ENCODE measurements around the gene PLCB1. TPM values are rescaled to one million over a fixed set of nuclear protein-coding genes. Genes with fewer than 3 reads are reported as not detected.

Gene PLCB1
- polyA plus RNA-seq, 1 donor (not counting 4 experiments of a cell fraction or from before 2014, with no cell fraction given): 0.37 TPM

DNA sequence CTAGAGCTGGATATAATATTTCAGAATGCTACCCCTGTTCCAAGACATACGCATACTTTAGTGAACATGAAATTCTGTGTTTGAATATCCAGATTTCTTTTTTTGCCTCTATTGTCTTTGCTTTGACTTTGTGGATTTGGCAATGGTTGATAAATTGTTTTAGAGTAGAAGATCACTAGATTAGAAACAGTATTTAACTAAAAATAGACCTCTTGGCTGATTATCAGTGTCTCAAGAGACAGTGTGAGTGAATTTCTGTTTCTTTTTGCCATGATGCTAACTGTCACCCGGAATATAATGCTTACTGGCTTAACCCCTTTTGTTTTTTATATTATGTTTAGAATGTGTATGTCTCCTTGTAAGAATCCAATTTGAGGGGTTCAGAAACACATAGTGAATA, 102.5 kb downstream of the PLCB1 start:
- Histone ChIP-seq H3K9ac (ENCODE audit: control insufficient read depth, extremely low read depth, insufficient read depth, low read length) (no peak overlapping the region), H3K27me3 (ENCODE audit: control insufficient read depth, extremely low read depth, insufficient read depth, low read length) (no peaks in the 10 kb centered on the region), H3K4me3 (ENCODE audit: control insufficient read depth in 2 of 3, extremely low read depth in 1 of 3, insufficient read depth in 2 of 3, low read depth in 1 of 3, low read length in 3 of 3) (no peak overlapping the region), H3K79me2 (ENCODE audit: control insufficient read depth, insufficient read depth, low read length) (no peaks in the 10 kb centered on the region), H3K9me1 (ENCODE audit: control insufficient read depth, extremely low read depth, insufficient read depth, low read length) (no peaks in the 10 kb centered on the region), H3K27ac (ENCODE audit: control insufficient read depth, insufficient read depth, low read length) (no peak overlapping the region), H3K4me2 (ENCODE audit: control insufficient read depth, extremely low read depth, insufficient read depth, low read depth, low read length) (no peak overlapping the region), H3K36me3 (ENCODE audit: control insufficient read depth in 2 of 2, extremely low read depth in 1 of 2, insufficient read depth in 2 of 2, low read length in 2 of 2) (no peaks in the 10 kb centered on the region), H3K4me1 (ENCODE audit: control insufficient read depth, extremely low read depth, insufficient read depth, low read length) (no peaks in the 10 kb centered on the region), H3K9me3 (ENCODE audit: control insufficient read depth, low read depth, low read length) (no peaks in the 10 kb centered on the region), H4K20me1 (ENCODE audit: control insufficient read depth, extremely low read depth, insufficient read depth, low read length) (no peaks in the 10 kb centered on the region), H2AFZ (ENCODE audit: control insufficient read depth, low read length) (no peak overlapping the region)
- TF ChIP-seq, protein P1, sequence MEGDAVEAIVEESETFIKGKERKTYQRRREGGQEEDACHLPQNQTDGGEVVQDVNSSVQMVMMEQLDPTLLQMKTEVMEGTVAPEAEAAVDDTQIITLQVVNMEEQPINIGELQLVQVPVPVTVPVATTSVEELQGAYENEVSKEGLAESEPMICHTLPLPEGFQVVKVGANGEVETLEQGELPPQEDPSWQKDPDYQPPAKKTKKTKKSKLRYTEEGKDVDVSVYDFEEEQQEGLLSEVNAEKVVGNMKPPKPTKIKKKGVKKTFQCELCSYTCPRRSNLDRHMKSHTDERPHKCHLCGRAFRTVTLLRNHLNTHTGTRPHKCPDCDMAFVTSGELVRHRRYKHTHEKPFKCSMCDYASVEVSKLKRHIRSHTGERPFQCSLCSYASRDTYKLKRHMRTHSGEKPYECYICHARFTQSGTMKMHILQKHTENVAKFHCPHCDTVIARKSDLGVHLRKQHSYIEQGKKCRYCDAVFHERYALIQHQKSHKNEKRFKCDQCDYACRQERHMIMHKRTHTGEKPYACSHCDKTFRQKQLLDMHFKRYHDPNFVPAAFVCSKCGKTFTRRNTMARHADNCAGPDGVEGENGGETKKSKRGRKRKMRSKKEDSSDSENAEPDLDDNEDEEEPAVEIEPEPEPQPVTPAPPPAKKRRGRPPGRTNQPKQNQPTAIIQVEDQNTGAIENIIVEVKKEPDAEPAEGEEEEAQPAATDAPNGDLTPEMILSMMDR (optimal IDR thresholded peaks at IDR 0.05 in 1 of 3, IDR thresholded peaks at IDR 0.05 in 1 of 3, conservative IDR thresholded peaks at IDR 0.05 in 1 of 3; ENCODE audit: extremely low read depth in 1 of 3, insufficient read depth in 2 of 3, low read length in 3 of 3): no peak
- no peak for TF ChIP-seq EZH2 (IDR thresholded peaks at IDR 0.05; ENCODE audit: low read length)
- no peak for DNase-seq (ENCODE audit: low read depth, low spot score)
- no peak for FAIRE-seq
- dilution Hi-C loops (cut with MboI; ENCODE audit: extremely low pct_ligation_motif_present, low sequenced_read_pairs): no loop called here

DNA sequence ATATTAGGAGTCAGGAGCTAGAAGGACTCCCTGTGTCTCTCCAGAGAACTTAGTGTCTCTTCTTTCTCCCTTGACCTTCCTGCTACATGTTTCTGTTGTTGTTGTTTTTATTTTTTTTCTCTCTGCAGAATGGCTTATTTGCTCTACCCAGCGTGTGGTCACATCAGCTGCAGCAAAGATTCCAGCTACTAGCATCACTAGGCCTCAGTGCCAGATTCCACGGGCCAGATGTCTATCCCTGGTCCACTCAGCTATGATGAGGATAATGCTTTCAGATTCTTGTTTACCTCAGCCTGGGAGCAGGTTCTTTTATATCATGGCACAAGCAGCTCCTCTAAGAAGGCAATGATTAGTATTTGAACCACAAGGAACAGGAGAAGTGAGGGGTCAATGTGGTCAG, 110.0 kb downstream of the PLCB1 start:
- Histone ChIP-seq H2AFZ (ENCODE audit: control insufficient read depth, low read length) (no peak overlapping the region), H3K9me1 (ENCODE audit: control insufficient read depth, extremely low read depth, insufficient read depth, low read length) (no peaks in the 10 kb centered on the region), H3K9ac (ENCODE audit: control insufficient read depth, extremely low read depth, insufficient read depth, low read length) (no peak overlapping the region), H3K36me3 (ENCODE audit: control insufficient read depth in 2 of 2, extremely low read depth in 1 of 2, insufficient read depth in 2 of 2, low read length in 2 of 2) (no peaks in the 10 kb centered on the region), H3K4me1 (ENCODE audit: control insufficient read depth, extremely low read depth, insufficient read depth, low read length) (no peaks in the 10 kb centered on the region), H3K27me3 (ENCODE audit: control insufficient read depth, extremely low read depth, insufficient read depth, low read length) (no peaks in the 10 kb centered on the region), H3K4me2 (ENCODE audit: control insufficient read depth, extremely low read depth, insufficient read depth, low read depth, low read length) (no peak overlapping the region), H3K79me2 (ENCODE audit: control insufficient read depth, insufficient read depth, low read length) (no peaks in the 10 kb centered on the region), H3K9me3 (ENCODE audit: control insufficient read depth, low read depth, low read length) (no peaks in the 10 kb centered on the region), H3K27ac (ENCODE audit: control insufficient read depth, insufficient read depth, low read length) (no peak overlapping the region), H3K4me3 (ENCODE audit: control insufficient read depth in 2 of 3, extremely low read depth in 1 of 3, insufficient read depth in 2 of 3, low read depth in 1 of 3, low read length in 3 of 3) (no peak overlapping the region), H4K20me1 (ENCODE audit: control insufficient read depth, extremely low read depth, insufficient read depth, low read length) (no peaks in the 10 kb centered on the region)
- dilution Hi-C loops (cut with MboI; ENCODE audit: extremely low pct_ligation_motif_present, low sequenced_read_pairs): no loop called here
- FAIRE-seq (no peak), DNase-seq (ENCODE audit: low read depth, low spot score) (no peak)
- no peak for TF ChIP-seq EZH2 (IDR thresholded peaks at IDR 0.05; ENCODE audit: low read length)
- TF ChIP-seq, protein P1 (optimal IDR thresholded peaks at IDR 0.05 in 1 of 3, IDR thresholded peaks at IDR 0.05 in 1 of 3, conservative IDR thresholded peaks at IDR 0.05 in 1 of 3; ENCODE audit: extremely low read depth in 1 of 3, insufficient read depth in 2 of 3, low read length in 3 of 3): no peak

Data from keratinocyte (primary cell).